GM23338 (cell line): Measurements from ENCODE around the gene FILIP1L. TPM values are rescaled to one million over a fixed set of nuclear protein-coding genes. Genes with fewer than 3 reads are reported as not detected.

ENCODE experiments used
- ATAC-seq: fragments of 200-7000 bp; cut with Tn5 transposase; 3 replicates; pipeline ENCODE4 v1.9.1; 2020
- DNase-seq: peaks from one replicate; pipeline ENCODE4 v3.0.0-alpha.2; 2015; ENCODE audit warnings: low spot score
- H2AFZ ChIP-seq: fragments of 200-600 bp; sonication (generic); 2 replicates; pipeline ENCODE4 v1.8.0; 2016; ENCODE audit warnings: antibody characterized with exemption, mild to moderate bottlenecking, moderate library complexity
- H3F3A ChIP-seq: fragments of 200-600 bp; sonication (generic); replicated peaks from 2 replicates; pipeline ENCODE4 v1.8.0; 2017; ENCODE audit warnings: antibody characterized with exemption, mixed run types, low read depth
- H3K27ac ChIP-seq: fragments of 200-600 bp; sonication (generic); 2 replicates; pipeline ENCODE4 v1.6.1; 2016; ENCODE audit warnings: low read depth
- H3K27me3 ChIP-seq: fragments of 200-600 bp; sonication (generic); 2 replicates; pipeline ENCODE4 v1.8.0; 2016; ENCODE audit warnings: mild to moderate bottlenecking, mixed run types, moderate library complexity; ENCODE audit not compliant: insufficient read depth
- H3K36me3 ChIP-seq: fragments of 200-600 bp; sonication (generic); 2 replicates; pipeline ENCODE4 v1.8.0; 2016; ENCODE audit warnings: mild to moderate bottlenecking; ENCODE audit not compliant: insufficient read depth
- H3K4me1 ChIP-seq: fragments of 200-600 bp; sonication (generic); 2 replicates; pipeline ENCODE4 v1.8.0; 2016; ENCODE audit warnings: mild to moderate bottlenecking, moderate library complexity; ENCODE audit not compliant: insufficient read depth
- H3K4me2 ChIP-seq: fragments of 200-600 bp; sonication (generic); 2 replicates; pipeline ENCODE4 v1.7.1; 2017; ENCODE audit warnings: mixed run types
- H3K4me3 ChIP-seq: fragments of 200-600 bp; sonication (generic); 2 replicates; pipeline ENCODE4 v1.6.1; 2016; ENCODE audit warnings: mixed run types
- H3K79me2 ChIP-seq: fragments of 200-600 bp; sonication (generic); replicated peaks from 2 replicates; pipeline ENCODE4 v1.8.0; 2017; ENCODE audit warnings: mild to moderate bottlenecking; ENCODE audit not compliant: insufficient read depth
- H3K9me2 ChIP-seq: fragments of 200-600 bp; sonication (generic); 2 replicates; pipeline ENCODE4 v1.8.0; 2017; ENCODE audit not compliant: insufficient read depth
- H4K20me1 ChIP-seq: fragments of 200-600 bp; sonication (generic); replicated peaks from 2 replicates; pipeline ENCODE4 v1.8.0; 2017; ENCODE audit warnings: mild to moderate bottlenecking; ENCODE audit not compliant: insufficient read depth
- H3K27ac Mint-ChIP-seq: 2 replicates; pipeline ENCODE4 v1.8.0; 2020; ENCODE audit warnings: inconsistent platforms, mild to moderate bottlenecking, moderate library complexity, mixed read lengths
- H3K27me3 Mint-ChIP-seq: 3 replicates; pipeline ENCODE4 v1.8.0; 2022; ENCODE audit warnings: low read depth, mild to moderate bottlenecking, moderate library complexity, mixed read lengths, inconsistent platforms; ENCODE audit not compliant: insufficient read depth, poor library complexity
- H3K36me3 Mint-ChIP-seq: 3 replicates; pipeline ENCODE4 v1.8.0; 2021; ENCODE audit warnings: low read depth, mild to moderate bottlenecking, inconsistent platforms, moderate library complexity, mixed read lengths
- H3K4me1 Mint-ChIP-seq: 3 replicates; pipeline ENCODE4 v1.8.0; 2020; ENCODE audit warnings: mild to moderate bottlenecking, inconsistent platforms, mixed read lengths
- H3K4me3 Mint-ChIP-seq: 3 replicates; pipeline ENCODE4 v1.8.0; 2021; ENCODE audit warnings: moderate library complexity, mild to moderate bottlenecking, inconsistent platforms, mixed read lengths
- H3K9me3 Mint-ChIP-seq: 3 replicates; pipeline ENCODE4 v1.8.0; 2020; ENCODE audit warnings: moderate library complexity, mild to moderate bottlenecking, inconsistent platforms, mixed read lengths
- EZH2 ChIP-seq: fragments of 200-600 bp; sonication (generic); IDR thresholded peaks from one replicate; pipeline ENCODE4 v1.8.0; 2017; ENCODE audit warnings: antibody characterized with exemption, mild to moderate bottlenecking, low read depth; ENCODE audit not compliant: unreplicated experiment
- EZH2phosphoT487 ChIP-seq: fragments of 200-600 bp; sonication (generic); IDR thresholded peaks from one replicate; pipeline ENCODE4 v1.8.1; 2018; ENCODE audit warnings: antibody characterized with exemption; ENCODE audit not compliant: unreplicated experiment
- POLR2AphosphoS5 ChIP-seq: IDR thresholded peaks from 2 replicates; pipeline ENCODE4 v1.6.1; 2016; ENCODE audit warnings: antibody characterized with exemption, low read depth
- polyA plus RNA-seq: library from polyadenylated mRNA; unstranded; fragments of >200 nt; fragmentation: Nextera tagmentation; extraction: Ambion mirVana; gene quantifications from 2 replicates; pipeline ENCODE4 v1.2.1, GENCODE V29; 2016
- total RNA-seq: library from RNA; depleted of rRNA; stranded (reverse); fragments of >200 nt; shearing (Covaris generic); gene quantifications from 2 replicates; pipeline ENCODE4 v1.2.3, GENCODE V29; 2014
- TF ChIP-seq, protein P1 (sequence below): IDR thresholded peaks from 2 replicates; pipeline ENCODE4 v1.6.1; 2016; ENCODE audit warnings: antibody characterized with exemption
- TF ChIP-seq, protein P2 (sequence below): fragments of 250-450 bp; sonication (Bioruptor Pico); IDR thresholded peaks from 2 replicates; pipeline ENCODE4 v1.5.0; 2020; ENCODE audit warnings: mild to moderate bottlenecking, moderate library complexity
- TF ChIP-seq, protein P3 (sequence below): IDR thresholded peaks from one replicate; pipeline ENCODE4 v1.6.1; 2018; ENCODE audit warnings: antibody characterized with exemption; ENCODE audit not compliant: unreplicated experiment

FILIP1L gene
- total and polyA plus RNA-seq, 2 experiments from 2014 or later, result 1.6 TPM; not detected in 1

DNA sequence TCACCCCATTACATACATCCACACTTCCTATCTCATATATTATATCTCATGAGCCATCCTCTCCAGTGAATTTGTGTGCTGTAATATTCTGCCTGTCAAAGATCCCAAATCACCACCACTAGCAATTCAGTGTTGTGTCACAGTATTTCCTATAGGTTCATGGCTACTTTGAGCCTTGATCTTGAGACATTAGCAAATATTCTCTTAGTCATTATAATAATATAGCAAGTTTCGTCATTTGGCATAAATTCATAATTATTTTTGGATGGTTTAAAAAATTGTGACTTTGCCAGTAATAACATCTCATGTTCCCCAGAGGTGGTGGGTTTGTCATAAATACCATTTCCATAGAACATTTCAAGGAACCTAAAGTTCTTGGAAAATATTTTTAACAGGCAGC, 249.0 kb downstream of the FILIP1L start:
- Mint-ChIP-seq H3K4me1 (peaks cover 23% of the 10 kb centered on the region; the same call in 2 of the 3 replicates), H3K36me3 (peaks cover 8% of the 10 kb centered on the region; the same call in 2 of the 3 replicates), H3K27me3 (peaks cover 10% of the 10 kb centered on the region), H3K9me3 (no peaks in the 10 kb centered on the region), H3K27ac (no peak overlapping the region), H3K4me3 (no peak overlapping the region)
- no peaks in the 10 kb centered on the region for H3F3A ChIP-seq
- no peak overlapping the region for H3K4me3 ChIP-seq
- TF ChIP-seq EZH2 (no peak), POLR2AphosphoS5 (no peak), EZH2phosphoT487 (no peak)
- TF ChIP-seq, protein P1, sequence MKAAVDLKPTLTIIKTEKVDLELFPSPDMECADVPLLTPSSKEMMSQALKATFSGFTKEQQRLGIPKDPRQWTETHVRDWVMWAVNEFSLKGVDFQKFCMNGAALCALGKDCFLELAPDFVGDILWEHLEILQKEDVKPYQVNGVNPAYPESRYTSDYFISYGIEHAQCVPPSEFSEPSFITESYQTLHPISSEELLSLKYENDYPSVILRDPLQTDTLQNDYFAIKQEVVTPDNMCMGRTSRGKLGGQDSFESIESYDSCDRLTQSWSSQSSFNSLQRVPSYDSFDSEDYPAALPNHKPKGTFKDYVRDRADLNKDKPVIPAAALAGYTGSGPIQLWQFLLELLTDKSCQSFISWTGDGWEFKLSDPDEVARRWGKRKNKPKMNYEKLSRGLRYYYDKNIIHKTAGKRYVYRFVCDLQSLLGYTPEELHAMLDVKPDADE, result no peak
- TF ChIP-seq, protein P2, sequence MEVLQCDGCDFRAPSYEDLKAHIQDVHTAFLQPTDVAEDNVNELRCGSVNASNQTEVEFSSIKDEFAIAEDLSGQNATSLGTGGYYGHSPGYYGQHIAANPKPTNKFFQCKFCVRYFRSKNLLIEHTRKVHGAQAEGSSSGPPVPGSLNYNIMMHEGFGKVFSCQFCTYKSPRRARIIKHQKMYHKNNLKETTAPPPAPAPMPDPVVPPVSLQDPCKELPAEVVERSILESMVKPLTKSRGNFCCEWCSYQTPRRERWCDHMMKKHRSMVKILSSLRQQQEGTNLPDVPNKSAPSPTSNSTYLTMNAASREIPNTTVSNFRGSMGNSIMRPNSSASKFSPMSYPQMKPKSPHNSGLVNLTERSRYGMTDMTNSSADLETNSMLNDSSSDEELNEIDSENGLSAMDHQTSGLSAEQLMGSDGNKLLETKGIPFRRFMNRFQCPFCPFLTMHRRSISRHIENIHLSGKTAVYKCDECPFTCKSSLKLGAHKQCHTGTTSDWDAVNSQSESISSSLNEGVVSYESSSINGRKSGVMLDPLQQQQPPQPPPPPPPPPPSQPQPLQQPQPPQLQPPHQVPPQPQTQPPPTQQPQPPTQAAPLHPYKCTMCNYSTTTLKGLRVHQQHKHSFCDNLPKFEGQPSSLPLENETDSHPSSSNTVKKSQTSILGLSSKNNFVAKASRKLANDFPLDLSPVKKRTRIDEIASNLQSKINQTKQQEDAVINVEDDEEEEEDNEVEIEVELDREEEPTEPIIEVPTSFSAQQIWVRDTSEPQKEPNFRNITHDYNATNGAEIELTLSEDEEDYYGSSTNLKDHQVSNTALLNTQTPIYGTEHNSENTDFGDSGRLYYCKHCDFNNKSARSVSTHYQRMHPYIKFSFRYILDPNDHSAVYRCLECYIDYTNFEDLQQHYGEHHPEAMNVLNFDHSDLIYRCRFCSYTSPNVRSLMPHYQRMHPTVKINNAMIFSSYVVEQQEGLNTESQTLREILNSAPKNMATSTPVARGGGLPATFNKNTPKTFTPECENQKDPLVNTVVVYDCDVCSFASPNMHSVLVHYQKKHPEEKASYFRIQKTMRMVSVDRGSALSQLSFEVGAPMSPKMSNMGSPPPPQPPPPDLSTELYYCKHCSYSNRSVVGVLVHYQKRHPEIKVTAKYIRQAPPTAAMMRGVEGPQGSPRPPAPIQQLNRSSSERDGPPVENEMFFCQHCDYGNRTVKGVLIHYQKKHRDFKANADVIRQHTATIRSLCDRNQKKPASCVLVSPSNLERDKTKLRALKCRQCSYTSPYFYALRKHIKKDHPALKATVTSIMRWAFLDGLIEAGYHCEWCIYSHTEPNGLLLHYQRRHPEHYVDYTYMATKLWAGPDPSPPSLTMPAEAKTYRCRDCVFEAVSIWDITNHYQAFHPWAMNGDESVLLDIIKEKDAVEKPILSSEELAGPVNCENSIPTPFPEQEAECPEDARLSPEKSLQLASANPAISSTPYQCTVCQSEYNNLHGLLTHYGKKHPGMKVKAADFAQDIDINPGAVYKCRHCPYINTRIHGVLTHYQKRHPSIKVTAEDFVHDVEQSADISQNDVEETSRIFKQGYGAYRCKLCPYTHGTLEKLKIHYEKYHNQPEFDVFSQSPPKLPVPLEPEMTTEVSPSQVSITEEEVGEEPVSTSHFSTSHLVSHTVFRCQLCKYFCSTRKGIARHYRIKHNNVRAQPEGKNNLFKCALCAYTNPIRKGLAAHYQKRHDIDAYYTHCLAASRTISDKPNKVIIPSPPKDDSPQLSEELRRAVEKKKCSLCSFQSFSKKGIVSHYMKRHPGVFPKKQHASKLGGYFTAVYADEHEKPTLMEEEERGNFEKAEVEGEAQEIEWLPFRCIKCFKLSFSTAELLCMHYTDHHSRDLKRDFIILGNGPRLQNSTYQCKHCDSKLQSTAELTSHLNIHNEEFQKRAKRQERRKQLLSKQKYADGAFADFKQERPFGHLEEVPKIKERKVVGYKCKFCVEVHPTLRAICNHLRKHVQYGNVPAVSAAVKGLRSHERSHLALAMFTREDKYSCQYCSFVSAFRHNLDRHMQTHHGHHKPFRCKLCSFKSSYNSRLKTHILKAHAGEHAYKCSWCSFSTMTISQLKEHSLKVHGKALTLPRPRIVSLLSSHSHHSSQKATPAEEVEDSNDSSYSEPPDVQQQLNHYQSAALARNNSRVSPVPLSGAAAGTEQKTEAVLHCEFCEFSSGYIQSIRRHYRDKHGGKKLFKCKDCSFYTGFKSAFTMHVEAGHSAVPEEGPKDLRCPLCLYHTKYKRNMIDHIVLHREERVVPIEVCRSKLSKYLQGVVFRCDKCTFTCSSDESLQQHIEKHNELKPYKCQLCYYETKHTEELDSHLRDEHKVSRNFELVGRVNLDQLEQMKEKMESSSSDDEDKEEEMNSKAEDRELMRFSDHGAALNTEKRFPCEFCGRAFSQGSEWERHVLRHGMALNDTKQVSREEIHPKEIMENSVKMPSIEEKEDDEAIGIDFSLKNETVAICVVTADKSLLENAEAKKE, result no peak
- TF ChIP-seq, protein P3, sequence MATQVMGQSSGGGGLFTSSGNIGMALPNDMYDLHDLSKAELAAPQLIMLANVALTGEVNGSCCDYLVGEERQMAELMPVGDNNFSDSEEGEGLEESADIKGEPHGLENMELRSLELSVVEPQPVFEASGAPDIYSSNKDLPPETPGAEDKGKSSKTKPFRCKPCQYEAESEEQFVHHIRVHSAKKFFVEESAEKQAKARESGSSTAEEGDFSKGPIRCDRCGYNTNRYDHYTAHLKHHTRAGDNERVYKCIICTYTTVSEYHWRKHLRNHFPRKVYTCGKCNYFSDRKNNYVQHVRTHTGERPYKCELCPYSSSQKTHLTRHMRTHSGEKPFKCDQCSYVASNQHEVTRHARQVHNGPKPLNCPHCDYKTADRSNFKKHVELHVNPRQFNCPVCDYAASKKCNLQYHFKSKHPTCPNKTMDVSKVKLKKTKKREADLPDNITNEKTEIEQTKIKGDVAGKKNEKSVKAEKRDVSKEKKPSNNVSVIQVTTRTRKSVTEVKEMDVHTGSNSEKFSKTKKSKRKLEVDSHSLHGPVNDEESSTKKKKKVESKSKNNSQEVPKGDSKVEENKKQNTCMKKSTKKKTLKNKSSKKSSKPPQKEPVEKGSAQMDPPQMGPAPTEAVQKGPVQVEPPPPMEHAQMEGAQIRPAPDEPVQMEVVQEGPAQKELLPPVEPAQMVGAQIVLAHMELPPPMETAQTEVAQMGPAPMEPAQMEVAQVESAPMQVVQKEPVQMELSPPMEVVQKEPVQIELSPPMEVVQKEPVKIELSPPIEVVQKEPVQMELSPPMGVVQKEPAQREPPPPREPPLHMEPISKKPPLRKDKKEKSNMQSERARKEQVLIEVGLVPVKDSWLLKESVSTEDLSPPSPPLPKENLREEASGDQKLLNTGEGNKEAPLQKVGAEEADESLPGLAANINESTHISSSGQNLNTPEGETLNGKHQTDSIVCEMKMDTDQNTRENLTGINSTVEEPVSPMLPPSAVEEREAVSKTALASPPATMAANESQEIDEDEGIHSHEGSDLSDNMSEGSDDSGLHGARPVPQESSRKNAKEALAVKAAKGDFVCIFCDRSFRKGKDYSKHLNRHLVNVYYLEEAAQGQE, result no peak
- H3K4me2 ChIP-seq, result no peak overlapping the region
- H2AFZ ChIP-seq, result no peak overlapping the region
- peaks cover 52% of the 10 kb centered on the region for H4K20me1 ChIP-seq
- H3K4me1 ChIP-seq, result no peaks in the 10 kb centered on the region
- peaks cover 13% of the 10 kb centered on the region; the same call in 1 of the 2 replicates for H3K79me2 ChIP-seq
- H3K36me3 ChIP-seq, result no peaks in the 10 kb centered on the region
- ATAC-seq, result no peak
- no peak for DNase-seq
- H3K27me3 ChIP-seq, result peaks cover 38% of the 10 kb centered on the region
- H3K9me2 ChIP-seq, result no peaks in the 10 kb centered on the region
- no peak overlapping the region for H3K27ac ChIP-seq
